Activated CD4-positive, alpha-beta T cell treated with anti-CD3 and anti-CD28 coated beads, Interleukin-10, Interleukin-2, amounts not matched to agents 100 ng/mL and 50 ng/mL, durations not matched to agents 16 hours and 8 hours (primary cell): ENCODE measurements around the gene GABRB1.
A peak's percentile ranks its signal among the peaks of the same experiment; 100 is the strongest.

Experiments
- DNase-seq: peaks from one replicate; pipeline ENCODE4 v3.0.0-alpha.2; 2020

Gene GABRB1

GRCh38 chr4:47031011-47031678, at the start of gene GABRB1:
GABRB1 (plus strand) TSS chr4:47031567.
- DNase-seq, result no peak

DNA sequence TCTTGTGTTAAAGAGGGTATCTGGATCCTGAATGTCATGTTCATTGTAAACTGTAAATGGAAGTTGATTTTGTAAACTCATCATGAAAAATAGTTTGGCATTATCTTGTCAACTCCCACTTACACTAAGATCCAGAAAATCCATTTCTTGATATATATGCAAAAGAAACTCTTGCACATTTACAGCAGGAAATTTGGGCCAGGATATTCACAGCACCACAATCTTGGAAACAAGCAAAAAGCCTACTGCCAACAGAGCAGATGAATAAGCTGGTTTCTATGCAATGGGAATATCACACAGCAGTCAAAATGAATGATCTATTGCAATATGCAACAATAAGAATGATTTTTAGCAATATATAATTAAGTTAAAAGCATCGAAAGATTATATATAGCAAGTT, 46.6 kb upstream of the GABRB1 start:
- DNase-seq, result no peak

GRCh38 chr4:46986922-46987638, 44.3 kb upstream of the GABRB1 start:
- DNase-seq, result no peak

DNA sequence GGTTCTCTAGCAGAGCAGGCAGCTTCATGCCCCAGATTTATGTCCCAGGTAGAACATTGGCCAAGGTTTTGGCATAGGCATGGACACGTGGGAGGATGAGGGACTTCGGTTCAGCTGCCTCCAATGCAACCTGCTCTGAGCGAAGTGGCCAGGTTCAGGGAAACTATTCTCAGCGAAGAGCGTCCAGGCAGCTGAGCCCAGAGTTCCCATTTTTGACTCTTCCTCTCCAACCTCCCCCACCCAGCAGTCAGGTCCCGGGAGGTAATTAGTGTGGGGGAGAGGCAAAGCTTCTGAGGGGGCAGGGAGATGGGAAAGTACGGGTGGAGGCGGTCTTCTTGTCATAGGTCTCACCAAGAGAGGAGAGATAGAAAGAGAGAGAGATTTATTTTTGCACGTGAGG, 39.0 kb upstream of the GABRB1 start:
- no peak for DNase-seq

GRCh38 chr4:46993075-46994006, 38.0 kb upstream of the GABRB1 start, which contains the start of gene GABRA4:
GABRA4 (minus strand) TSS chr4:46993581; CDS start chr4:46993424, 157 bp downstream.
- no peak for DNase-seq

DNA sequence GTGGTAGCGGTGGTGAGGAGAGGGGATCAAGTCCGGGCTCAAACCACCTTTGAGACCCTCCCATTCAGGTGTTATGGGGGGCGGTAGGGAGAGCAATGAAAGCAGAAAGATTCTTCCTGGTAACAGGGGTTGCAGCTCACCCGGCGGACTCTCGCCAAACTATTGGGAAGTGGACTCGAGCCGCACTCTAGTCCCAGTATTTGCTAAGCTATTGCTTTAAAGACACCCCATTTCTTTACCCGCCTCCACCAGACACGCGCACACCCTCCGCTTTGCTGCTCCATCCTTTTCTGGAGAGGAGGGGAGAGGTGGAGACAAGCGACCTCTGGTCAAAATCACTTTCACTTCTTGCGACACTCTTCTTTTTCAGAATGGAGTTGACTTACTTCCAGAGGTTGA, 37.4 kb upstream of the GABRB1 start:
- no peak for DNase-seq

DNA sequence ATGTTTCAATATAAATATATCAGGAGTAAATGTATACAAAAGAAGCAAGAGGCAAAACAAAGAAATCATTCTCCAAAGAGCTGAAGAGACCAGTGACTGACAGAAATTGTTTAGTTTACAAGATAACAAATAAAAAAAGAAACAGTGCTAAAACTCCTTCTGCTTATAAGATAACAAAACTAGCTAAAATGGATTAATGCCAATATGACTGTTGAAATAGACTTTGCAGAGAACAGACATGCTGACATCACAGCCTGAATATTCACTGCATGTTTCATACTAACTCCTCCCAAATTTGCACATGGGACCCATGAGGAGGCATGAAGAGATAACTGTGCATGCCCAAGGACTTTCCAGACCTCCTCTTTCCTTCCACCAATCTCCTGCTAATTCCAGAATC, 31.8 kb upstream of the GABRB1 start:
- DNase-seq, result no peak

DNA sequence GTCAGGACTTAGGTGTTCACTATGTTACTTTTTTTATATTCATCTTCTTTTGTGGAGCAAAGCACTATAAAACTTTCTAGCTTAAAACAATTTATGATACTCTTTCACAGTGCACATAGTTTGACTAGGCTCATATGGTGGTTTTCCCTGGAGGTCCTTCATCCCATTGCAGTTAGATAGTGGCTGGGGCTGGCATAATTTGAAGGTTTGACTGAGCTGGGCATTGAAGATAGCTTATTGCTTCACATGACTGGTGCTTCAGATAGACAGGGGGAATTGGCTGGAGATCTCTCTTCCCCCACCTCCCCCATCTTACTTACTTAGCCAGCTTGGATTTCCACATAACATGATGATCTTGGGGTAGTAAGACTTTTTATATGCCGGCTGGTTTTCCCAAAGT, 31.0 kb upstream of the GABRB1 start:
- DNase-seq, result no peak

DNA sequence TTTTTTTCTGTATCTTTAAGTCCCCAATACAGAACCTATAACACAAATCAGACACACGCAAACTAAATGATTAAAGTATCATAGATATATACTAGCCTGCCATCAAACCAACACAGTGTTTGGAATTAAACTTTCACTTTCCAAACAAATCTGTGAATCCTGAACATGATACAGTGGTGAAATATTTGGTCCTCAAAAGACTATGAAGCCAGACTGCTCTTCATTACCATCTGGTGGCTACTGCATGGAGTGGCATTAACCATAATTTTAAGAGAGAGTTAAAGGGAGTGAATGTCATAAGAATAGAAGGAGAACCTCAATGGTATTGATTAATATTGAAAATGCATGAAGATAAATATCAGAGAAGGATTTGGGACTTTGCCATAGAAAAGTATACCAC, 28.8 kb upstream of the GABRB1 start:
- no peak for DNase-seq

GRCh38 chr4:47010347-47010911, 20.9 kb upstream of the GABRB1 start:
- DNase-seq, result no peak

GRCh38 chr4:47010912-47011446, 20.4 kb upstream of the GABRB1 start:
- DNase-seq, result peak; percentile 47

GRCh38 chr4:47012676-47013075, 18.7 kb upstream of the GABRB1 start:
- DNase-seq, result no peak

GRCh38 chr4:47013373-47013772, 18.0 kb upstream of the GABRB1 start:
- no peak for DNase-seq

GRCh38 chr4:47017081-47017480, 14.3 kb upstream of the GABRB1 start:
- no peak for DNase-seq

- no peak for DNase-seq
These were observed 13.9 kb upstream of the GABRB1 start for GRCh38 chr4:47017494-47017893.

GRCh38 chr4:47031751-47032404, 511 bp downstream of the GABRB1 start:
- DNase-seq, result no peak

GRCh38 chr4:47032405-47033106, 1.2 kb downstream of the GABRB1 start:
- peak; percentile 56 for DNase-seq

DNA sequence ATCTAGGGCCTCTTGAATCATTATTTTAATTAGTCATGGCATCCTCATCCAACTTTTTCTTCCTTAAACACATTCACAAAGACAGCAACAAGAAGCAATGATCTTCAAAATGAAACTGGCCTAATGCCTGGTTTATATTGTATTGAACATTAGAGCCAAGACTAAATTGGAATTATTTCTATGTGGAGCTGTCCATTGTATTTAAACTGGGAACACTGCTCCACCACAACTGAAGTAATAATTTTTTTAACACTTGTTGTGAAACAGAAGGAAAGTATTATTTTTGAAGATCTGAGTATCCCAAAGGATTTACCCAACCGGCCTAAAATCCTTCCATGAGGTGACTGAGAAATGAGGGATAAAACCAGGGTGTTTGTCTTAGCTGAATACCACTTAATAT, 6.9 kb downstream of the GABRB1 start:
- no peak for DNase-seq

GRCh38 chr4:47040828-47041227, 9.5 kb downstream of the GABRB1 start:
- no peak for DNase-seq

- no peak for DNase-seq
These were observed 12.5 kb downstream of the GABRB1 start for GRCh38 chr4:47043821-47044220.

GRCh38 chr4:47045261-47045660, 13.9 kb downstream of the GABRB1 start:
- DNase-seq, result no peak

DNA sequence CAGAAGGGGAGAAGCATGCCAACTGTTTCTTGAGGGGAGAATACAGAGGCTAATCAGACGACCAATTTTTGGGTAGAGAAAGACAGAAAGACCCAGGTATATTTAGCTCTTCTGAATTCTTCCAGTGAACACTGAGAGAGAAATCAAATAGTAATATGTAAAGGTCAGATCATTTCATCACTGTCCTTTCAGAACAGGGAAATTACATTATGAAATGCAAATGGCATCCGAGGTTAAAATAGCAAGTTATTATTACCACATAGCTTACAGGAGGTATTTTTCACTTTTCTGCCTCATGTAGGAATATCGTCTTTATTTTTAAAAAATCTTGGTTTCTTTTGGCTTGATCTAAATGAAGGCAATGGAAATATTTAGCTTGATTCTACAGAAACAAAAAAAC, 18.0 kb downstream of the GABRB1 start:
- no peak for DNase-seq
